ENCODE measurements around the gene CHKB.

- TF ChIP-seq ZNF274 (IDR thresholded peaks at IDR 0.05; ENCODE audit: low read depth, low read length), result no peak
- no peak for TF ChIP-seq YY1 (IDR thresholded peaks at IDR 0.05; ENCODE audit: insufficient read depth, insufficient read length)
Measured at GRCh38 chr22:50605613-50606074, 23.0 kb upstream of the CHKB start.
